Gastroesophageal sphincter (tissue), 3 donors: Measurements from ENCODE around the gene ITCH.

Source experiments
- CTCF ChIP-seq, 4 experiments: fragments of 200-600 bp in 2 of 4; fragments of 450-650 bp in 2 of 4; sonication (generic) in 1 of 4; IDR thresholded peaks; one replicate each; pipeline ENCODE4 v1.5.1; 2017 to 2019; ENCODE audit warnings: antibody characterized with exemption in 4 of 4, mild to moderate bottlenecking in 2 of 4, moderate library complexity in 2 of 4
- POLR2A ChIP-seq, 2 donors: fragments of 450-650 bp; IDR thresholded peaks; one replicate each; pipeline ENCODE4 v1.6.1; 2017; ENCODE audit warnings: antibody characterized with exemption in 2 of 2, mild to moderate bottlenecking in 2 of 2, moderate library complexity in 1 of 2
- POLR2AphosphoS5 ChIP-seq: sonication (generic); formaldehyde crosslinking; IDR thresholded peaks from one replicate; pipeline ENCODE4 v1.6.1; 2017; ENCODE audit warnings: antibody characterized with exemption

- TF ChIP-seq CTCF (IDR thresholded peaks at IDR 0.05) (no peak), POLR2AphosphoS5 (no peak), POLR2A (IDR thresholded peaks at IDR 0.05) (no peak)
Measured at GRCh38 chr20:34479627-34480026, 116.6 kb downstream of the ITCH start.
